IPS DF 6.9 (cell line): ENCODE results near the gene PEMT.

Experiments used
- DNase-seq: peaks from one replicate; pipeline ENCODE4 v3.0.0-alpha.2; 2013; ENCODE audit warnings: low read depth, low spot score
- H3K27ac ChIP-seq: one replicate; pipeline ENCODE4 v1.5.1; 2013; ENCODE audit warnings: low read length, control low read depth
- H3K27me3 ChIP-seq: 2 replicates; pipeline ENCODE4 v1.6.1; 2013; ENCODE audit warnings: mild to moderate bottlenecking, low read length; ENCODE audit not compliant: control insufficient read depth, insufficient read depth
- H3K36me3 ChIP-seq: 2 replicates; pipeline ENCODE4 v1.6.1; 2013; ENCODE audit warnings: low read length; ENCODE audit not compliant: control insufficient read depth, insufficient read depth
- H3K4me1 ChIP-seq: 2 replicates; pipeline ENCODE4 v1.6.1; 2013; ENCODE audit warnings: low read length; ENCODE audit not compliant: control insufficient read depth, insufficient read depth
- H3K4me3 ChIP-seq: 2 replicates; pipeline ENCODE4 v1.5.1; 2013; ENCODE audit warnings: mild to moderate bottlenecking, low read length
- H3K9me3 ChIP-seq: 2 replicates; pipeline ENCODE4 v1.6.1; 2013; ENCODE audit warnings: low read length, inconsistent platforms; ENCODE audit not compliant: control insufficient read depth, insufficient read depth
- WGBS: extraction: QIAGEN DNeasy Blood & Tissue Kit; methylation state at CpG from one replicate; pipeline ENCODE4 v1.1.7; 2013; ENCODE audit warnings: mixed read lengths, missing lambda C conversion rate; ENCODE audit not compliant: insufficient read length, insufficient coverage; 5-methylcytosine and 5-hydroxymethylcytosine counted together

The PEMT gene

GRCh38 chr17:17498606-17499301 lies 92.8 kb downstream of the PEMT start:
- WGBS = no CpG with 5 or more reads among the region's 16 CpGs
- no peak overlapping the region for H3K4me3 ChIP-seq

GRCh38 chr17:17497845-17498520 lies 93.5 kb downstream of the PEMT start:
- no peak for DNase-seq
- Histone ChIP-seq H3K27me3 (peaks cover 10% of the 10 kb centered on the region), H3K4me3 (no peak overlapping the region), H3K4me1 (peaks cover 12% of the 10 kb centered on the region), H3K36me3 (no peaks in the 10 kb centered on the region), H3K27ac (no peak overlapping the region), H3K9me3 (no peaks in the 10 kb centered on the region)
- no CpG with 5 or more reads among the region's 10 CpGs for WGBS

More at GRCh38 chr17:17498606-17499301, 92.8 kb downstream of the PEMT start:
- Histone ChIP-seq H3K9me3 (no peaks in the 10 kb centered on the region), H3K27me3 (peaks cover 10% of the 10 kb centered on the region), H3K27ac (no peak overlapping the region), H3K36me3 (no peaks in the 10 kb centered on the region), H3K4me1 (peaks cover 8% of the 10 kb centered on the region)
- DNase-seq = no peak

- H3K4me3 ChIP-seq = peak overlapping the region; percentile 3; the same call in 1 of the 2 replicates
- no peaks in the 10 kb centered on the region for H3K36me3 ChIP-seq
- WGBS = no CpG with 5 or more reads among the region's 19 CpGs
- DNase-seq = no peak
- H3K4me1 ChIP-seq = peaks cover 14% of the 10 kb centered on the region
- H3K9me3 ChIP-seq = no peaks in the 10 kb centered on the region
- peaks cover 10% of the 10 kb centered on the region for H3K27me3 ChIP-seq
- no peak overlapping the region for H3K27ac ChIP-seq
Observed at GRCh38 chr17:17497065-17497844, 94.3 kb downstream of the PEMT start.

GRCh38 chr17:17496189-17497064 lies 95.1 kb downstream of the PEMT start, which contains the start of gene RASD1:
Gene RASD1 (minus strand): TSS chr17:17496395. CDS start chr17:17496181, 214 bp downstream.
- Histone ChIP-seq H3K27ac (no peak within 1 kb of the TSS), H3K4me1 (peaks cover 14% of the 10 kb centered on the region), H3K27me3 (peaks cover 10% of the 10 kb centered on the region), H3K36me3 (peaks cover under 1% of the 10 kb centered on the region; the same call in 1 of the 2 replicates), H3K9me3 (no peaks in the 10 kb centered on the region), H3K4me3 (peak within 1 kb of the TSS; percentile 50; the same call in 1 of the 2 replicates)
- WGBS = no CpG with 5 or more reads among the region's 93 CpGs
- no peak for DNase-seq

GRCh38 chr17:17495536-17496188 lies 95.8 kb downstream of the PEMT start:
- H3K36me3 ChIP-seq = peaks cover 7% of the 10 kb centered on the region; the same call in 1 of the 2 replicates
- H3K4me1 ChIP-seq = peaks cover 14% of the 10 kb centered on the region
- no CpG with 5 or more reads among the region's 65 CpGs for WGBS
- H3K4me3 ChIP-seq = peak overlapping the region; percentile 50; the same call in 1 of the 2 replicates
- H3K27me3 ChIP-seq = peaks cover 10% of the 10 kb centered on the region
- no peak overlapping the region for H3K27ac ChIP-seq
- DNase-seq = no peak
- H3K9me3 ChIP-seq = no peaks in the 10 kb centered on the region

GRCh38 chr17:17494870-17495535 lies 96.5 kb downstream of the PEMT start:
- Histone ChIP-seq H3K27ac (no peak overlapping the region), H3K9me3 (no peaks in the 10 kb centered on the region), H3K4me1 (peaks cover 14% of the 10 kb centered on the region), H3K4me3 (peak overlapping the region; percentile 50; the same call in 1 of the 2 replicates), H3K27me3 (peaks cover 10% of the 10 kb centered on the region), H3K36me3 (peaks cover 7% of the 10 kb centered on the region; the same call in 1 of the 2 replicates)
- DNase-seq = no peak
- no CpG with 5 or more reads among the region's 71 CpGs for WGBS

- H3K27me3 ChIP-seq = peaks cover 10% of the 10 kb centered on the region
- peaks cover 7% of the 10 kb centered on the region; the same call in 1 of the 2 replicates for H3K36me3 ChIP-seq
- H3K4me1 ChIP-seq = peaks cover 14% of the 10 kb centered on the region
- whole genome bisulfite sequencing = no CpG with 5 or more reads among the region's 14 CpGs
- H3K27ac ChIP-seq = no peak overlapping the region
- no peaks in the 10 kb centered on the region for H3K9me3 ChIP-seq
- H3K4me3 ChIP-seq = peak overlapping the region; percentile 50; the same call in 1 of the 2 replicates
- no peak for DNase-seq
Observed at GRCh38 chr17:17494499-17494869, 97.0 kb downstream of the PEMT start.

- H3K4me3 ChIP-seq = no peak overlapping the region
- peaks cover 14% of the 10 kb centered on the region for H3K4me1 ChIP-seq
- no peak overlapping the region for H3K27ac ChIP-seq
- peaks cover 10% of the 10 kb centered on the region for H3K27me3 ChIP-seq
- no peak for DNase-seq
- no CpG with 5 or more reads among the region's 5 CpGs for WGBS
- H3K36me3 ChIP-seq = peaks cover 7% of the 10 kb centered on the region; the same call in 1 of the 2 replicates
- H3K9me3 ChIP-seq = no peaks in the 10 kb centered on the region
Observed at GRCh38 chr17:17493986-17494466, 97.5 kb downstream of the PEMT start.
